ENCODE results near the gene KCNJ12.
"Not testable (repeated sequence)": the region's sequence is repeated elsewhere in the genome, so short reads cannot be mapped to it uniquely, and the experiment has no call there.

KCNJ12 gene

DNA sequence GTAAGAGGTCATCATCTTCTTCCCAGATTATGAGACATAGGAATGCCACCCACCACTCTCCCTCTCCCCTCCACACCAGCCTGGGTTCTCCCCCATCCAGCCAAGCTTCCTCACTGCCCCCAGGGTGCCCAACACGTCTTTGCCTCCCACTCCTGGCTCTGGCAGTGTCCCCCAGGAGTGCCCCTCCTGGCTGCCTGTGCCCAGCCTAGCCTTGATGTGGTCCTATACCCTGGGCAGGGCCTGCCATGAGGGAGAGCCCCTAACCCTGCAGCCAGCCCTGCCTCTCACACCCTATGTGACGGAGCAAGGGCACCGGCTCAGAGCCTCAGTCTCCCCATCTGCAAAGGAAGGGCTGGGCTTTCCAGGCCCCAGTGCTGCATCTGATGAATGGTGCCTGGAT is 33.8 kb downstream of the KCNJ12 start:
- DNase-seq = not testable (repeated sequence)

GRCh38 chr17:21410371-21410770 is 34.2 kb downstream of the KCNJ12 start:
- DNase-seq = not testable (repeated sequence)

GRCh38 chr17:21410906-21411678 is 34.9 kb downstream of the KCNJ12 start:
- DNase-seq = not testable (repeated sequence)

- DNase-seq = not testable (repeated sequence)
These were observed 35.6 kb downstream of the KCNJ12 start for GRCh38 chr17:21411679-21412205.

GRCh38 chr17:21412207-21412681 is 36.1 kb downstream of the KCNJ12 start:
- DNase-seq = not testable (repeated sequence)

GRCh38 chr17:21413570-21414279 is 37.6 kb downstream of the KCNJ12 start:
- DNase-seq = not testable (repeated sequence)

GRCh38 chr17:21414616-21415015 is 38.5 kb downstream of the KCNJ12 start:
- DNase-seq = not testable (repeated sequence)

DNA sequence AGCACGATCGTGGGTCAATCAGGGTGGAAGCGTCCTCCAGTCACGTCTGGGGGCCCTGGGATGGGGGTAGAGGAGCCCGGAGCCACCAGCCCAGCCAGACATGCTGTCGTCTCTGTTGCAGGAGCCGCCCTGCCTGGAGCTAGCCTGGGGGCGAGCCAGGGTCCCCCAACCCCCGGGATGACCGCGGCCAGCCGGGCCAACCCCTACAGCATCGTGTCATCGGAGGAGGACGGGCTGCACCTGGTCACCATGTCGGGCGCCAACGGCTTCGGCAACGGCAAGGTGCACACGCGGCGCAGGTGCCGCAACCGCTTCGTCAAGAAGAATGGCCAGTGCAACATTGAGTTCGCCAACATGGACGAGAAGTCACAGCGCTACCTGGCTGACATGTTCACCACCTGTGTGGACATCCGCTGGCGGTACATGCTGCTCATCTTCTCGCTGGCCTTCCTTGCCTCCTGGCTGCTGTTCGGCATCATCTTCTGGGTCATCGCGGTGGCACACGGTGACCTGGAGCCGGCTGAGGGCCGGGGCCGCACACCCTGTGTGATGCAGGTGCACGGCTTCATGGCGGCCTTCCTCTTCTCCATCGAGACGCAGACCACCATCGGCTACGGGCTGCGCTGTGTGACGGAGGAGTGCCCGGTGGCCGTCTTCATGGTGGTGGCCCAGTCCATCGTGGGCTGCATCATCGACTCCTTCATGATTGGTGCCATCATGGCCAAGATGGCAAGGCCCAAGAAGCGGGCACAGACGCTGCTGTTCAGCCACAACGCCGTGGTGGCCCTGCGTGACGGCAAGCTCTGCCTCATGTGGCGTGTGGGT is 39.2 kb downstream of the KCNJ12 start:
- not testable (repeated sequence) for DNase-seq

- not testable (repeated sequence) for DNase-seq
These were observed 40.4 kb downstream of the KCNJ12 start for GRCh38 chr17:21416471-21416981.

- not testable (repeated sequence) for DNase-seq
These were observed 41.2 kb downstream of the KCNJ12 start for GRCh38 chr17:21417349-21417748.

DNA sequence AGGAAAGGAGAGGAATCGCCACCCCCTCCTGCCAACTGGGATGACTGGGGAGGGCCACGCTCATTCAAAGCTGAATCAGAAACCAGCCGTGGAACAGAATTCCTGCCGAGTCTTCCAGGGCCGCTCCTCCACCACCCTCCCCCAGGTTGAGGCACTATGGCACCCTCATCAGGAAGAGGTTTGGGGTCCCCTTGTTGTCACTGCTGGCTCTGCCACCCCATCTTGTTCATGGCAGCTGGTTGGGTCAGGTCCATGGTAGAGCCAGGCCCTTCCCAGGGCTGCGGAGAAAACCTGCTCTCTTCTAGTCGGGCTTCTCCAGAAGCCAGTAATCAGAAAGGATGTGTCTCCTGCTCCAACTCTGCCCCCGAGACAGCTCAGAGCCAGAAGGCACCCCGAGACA is 41.8 kb downstream of the KCNJ12 start:
- DNase-seq = no peak

- no peak for DNase-seq
These were observed 42.5 kb downstream of the KCNJ12 start for GRCh38 chr17:21418446-21419298.

- peak; percentile 55 for DNase-seq
These were observed 43.4 kb downstream of the KCNJ12 start for GRCh38 chr17:21419299-21420239.

DNA sequence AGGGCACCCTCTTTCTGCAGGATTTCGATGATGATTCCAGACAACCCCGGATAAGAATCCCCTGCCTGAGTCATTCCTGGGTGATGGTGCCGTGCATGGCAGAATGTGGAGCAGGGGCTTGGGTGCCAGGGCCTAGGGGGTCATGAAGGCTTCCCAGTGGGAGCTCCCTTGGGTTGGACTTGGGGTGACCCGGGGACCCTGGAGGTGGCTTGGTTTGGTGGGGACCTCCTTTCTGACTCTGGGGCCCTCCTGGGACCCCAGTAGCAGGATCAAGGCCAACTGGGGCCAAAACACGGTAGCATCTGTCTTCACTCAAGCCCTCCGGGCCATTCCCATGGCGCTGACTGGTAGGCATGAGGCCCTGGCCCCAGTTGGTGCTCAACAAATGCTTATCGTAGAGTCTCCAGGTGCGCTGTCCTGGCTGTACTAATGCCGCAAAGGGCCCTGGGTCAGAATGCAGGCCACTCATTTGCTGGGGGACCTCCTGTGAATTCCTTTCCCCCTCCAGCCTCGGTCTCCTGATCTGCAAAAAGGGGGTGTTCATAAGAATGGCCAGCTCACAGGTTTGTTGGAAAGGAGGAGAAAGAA is 44.4 kb downstream of the KCNJ12 start:
- peak; percentile 38 for DNase-seq

DNA sequence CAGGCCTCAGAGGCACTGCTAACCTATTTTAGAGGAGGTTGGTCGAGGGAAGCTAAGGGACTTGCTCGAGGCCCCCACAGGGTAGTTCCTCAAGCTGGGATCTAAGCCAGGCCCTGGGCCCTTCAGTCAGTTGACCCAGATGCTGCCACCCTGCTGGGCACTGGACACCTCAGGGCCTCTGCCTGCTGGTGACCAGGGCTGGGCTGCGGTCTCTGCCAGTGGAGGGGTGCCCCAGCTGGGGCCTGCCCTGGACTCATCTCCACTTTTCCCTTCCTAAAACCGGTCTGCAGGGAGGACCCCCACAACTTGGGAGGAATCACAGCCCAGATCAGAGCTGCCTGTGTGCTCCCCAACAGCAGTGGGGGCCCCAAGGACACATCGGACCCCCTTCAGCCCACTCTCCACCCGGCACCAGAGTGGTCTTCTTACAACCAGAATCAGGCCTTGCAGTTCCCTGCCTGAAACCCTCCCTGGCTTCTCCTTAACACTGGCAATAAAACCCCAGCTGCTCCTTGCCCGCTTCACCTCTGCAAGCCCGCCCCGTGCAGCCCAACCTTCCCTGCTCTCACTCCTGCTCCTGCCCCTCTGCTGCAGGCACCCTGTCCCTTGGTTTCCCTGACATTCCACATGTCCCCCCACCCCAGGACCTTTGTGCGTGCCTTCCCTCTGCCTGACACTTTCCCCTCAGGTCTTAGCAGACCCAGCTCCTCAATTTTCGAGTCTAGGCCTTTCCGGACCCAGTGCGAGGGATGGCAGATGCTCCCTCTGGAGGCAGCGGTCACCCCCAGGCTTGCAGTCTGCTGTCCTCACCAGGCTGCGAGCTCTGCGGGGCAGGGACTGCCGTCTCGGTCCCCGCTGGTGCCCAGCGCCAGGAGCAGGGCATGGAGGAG is 45.5 kb downstream of the KCNJ12 start:
- not testable (repeated sequence) for DNase-seq

DNA sequence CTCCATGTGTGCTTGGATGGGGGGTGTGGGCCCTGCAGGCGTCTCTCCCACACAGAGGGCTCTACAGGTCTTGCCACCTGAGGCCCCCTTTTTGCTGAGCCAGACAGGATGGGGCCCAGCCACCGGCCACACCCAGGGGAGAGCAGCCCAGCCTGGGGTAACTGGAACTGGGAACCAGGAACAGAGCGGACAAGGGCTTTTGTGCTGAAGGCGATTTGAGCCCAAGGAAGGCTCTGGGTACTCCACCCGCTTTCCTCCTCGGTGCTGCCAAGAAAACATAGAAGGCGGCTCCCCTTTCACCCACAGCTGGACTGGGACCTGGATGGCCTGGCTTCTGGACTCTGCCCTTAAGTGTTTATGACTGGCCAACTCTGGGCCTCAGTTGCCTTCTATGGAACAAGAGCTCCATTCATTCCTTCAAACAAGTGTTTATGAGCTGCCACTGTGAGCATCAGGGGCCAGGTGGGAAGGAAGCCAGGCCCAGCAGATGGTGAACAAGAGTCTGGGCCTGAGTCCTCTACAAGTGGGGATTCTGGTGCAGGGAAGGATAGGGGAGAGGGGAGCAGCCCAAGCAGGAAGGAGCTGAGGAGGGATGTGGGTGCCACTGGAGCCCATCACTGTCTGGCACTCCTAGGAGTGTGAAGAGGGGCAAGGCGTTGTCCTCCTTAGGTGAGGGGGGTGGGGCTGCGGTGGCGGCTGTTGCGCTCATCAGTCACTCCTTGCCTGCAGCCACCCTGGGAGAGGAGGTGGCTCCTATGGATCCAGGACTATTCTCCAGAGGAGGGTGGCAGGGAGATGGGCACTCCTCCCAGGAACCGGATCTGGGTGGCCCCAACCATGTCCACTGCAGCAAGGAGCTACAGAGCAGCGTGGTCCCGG is 46.4 kb downstream of the KCNJ12 start:
- DNase-seq = not testable (repeated sequence)

DNA sequence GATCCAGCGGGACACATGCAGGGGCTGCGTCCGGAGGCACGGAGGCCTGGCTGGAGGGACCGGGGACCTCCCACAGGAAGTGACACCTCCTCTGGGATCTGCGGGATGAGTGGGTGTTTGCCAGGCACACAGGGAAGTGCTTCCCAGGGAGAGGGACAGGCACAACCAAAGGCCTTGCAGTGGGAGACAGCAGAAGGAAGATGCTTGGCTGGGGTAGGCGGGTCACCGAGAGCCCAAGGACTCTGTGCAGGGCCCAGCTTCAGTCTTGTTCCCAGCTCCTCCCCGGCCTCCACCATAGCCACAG is 47.0 kb downstream of the KCNJ12 start:
- DNase-seq = not testable (repeated sequence)

DNA sequence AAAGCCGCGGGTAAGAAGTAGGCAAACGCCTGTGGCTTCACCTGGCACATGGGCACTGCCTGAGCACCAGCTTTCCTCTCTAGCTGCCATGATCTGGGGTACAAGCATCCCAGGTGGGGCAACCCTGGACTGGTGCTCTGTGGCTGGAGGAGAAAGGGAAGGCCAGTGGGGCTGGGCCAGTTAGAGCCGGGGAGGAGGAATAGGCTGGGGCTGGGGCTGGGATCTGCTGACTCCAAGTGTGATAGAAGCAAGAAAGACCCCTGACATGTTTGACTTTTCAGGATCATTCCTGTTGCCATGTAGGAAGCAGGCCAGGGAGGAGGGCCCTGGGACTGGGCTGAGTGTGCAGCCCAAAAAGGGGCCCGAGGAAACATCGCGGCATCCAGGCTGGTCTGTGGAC is 48.5 kb downstream of the KCNJ12 start:
- DNase-seq = not testable (repeated sequence)

Data from activated CD8-positive, alpha-beta memory T cell treated with anti-CD3 and anti-CD28 coated beads, Interleukin-2, amount 50 U/mL, for 48 hours (primary cell).